ENCODE data around the gene LINGO1.

DNA sequence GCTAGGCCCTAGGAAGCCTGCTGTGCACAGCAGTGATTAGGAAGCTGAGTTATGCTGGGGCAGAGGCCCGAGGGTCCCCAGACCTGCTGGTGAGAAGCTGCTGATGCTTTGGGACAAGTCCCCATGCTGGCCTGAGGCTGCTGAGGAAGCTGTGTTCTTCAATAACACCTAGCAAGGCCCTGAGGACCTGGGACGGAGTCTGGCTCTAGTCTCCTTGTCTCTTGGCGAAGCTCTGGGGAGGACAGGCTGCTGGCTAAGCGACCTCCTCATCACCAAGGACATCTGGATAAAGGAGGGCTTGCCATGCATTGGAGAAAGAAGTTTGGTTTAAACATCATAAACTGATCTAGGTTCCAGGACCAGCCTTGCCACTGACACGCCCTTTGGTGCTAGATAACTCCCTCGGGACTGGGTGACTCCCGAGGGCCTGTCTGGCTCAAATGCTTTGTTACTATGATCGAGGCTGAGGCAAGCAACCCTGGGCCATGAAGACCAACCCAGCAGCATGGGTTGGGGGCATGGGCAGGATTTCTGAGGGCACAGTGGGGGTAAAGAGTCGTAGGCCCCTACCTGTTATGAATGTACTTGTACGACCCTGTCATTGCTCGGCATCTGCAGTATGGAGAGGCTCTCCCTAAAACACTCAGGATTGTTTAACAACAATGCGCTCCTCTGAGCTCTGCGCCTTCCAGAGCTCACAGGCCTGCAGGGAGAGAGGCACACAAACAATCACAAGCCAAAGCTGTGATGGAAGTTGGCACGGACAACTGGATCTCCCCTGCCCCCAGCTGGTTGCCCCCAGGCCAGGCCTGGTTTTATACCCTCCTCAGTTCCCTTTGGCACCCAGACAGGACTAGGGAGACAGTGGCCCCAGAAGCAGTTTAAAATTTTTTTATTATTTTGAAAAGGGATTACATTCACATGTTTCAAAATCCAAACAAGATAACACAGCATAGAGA, 64.4 kb downstream of the LINGO1 start:
- TF ChIP-seq, protein P1, sequence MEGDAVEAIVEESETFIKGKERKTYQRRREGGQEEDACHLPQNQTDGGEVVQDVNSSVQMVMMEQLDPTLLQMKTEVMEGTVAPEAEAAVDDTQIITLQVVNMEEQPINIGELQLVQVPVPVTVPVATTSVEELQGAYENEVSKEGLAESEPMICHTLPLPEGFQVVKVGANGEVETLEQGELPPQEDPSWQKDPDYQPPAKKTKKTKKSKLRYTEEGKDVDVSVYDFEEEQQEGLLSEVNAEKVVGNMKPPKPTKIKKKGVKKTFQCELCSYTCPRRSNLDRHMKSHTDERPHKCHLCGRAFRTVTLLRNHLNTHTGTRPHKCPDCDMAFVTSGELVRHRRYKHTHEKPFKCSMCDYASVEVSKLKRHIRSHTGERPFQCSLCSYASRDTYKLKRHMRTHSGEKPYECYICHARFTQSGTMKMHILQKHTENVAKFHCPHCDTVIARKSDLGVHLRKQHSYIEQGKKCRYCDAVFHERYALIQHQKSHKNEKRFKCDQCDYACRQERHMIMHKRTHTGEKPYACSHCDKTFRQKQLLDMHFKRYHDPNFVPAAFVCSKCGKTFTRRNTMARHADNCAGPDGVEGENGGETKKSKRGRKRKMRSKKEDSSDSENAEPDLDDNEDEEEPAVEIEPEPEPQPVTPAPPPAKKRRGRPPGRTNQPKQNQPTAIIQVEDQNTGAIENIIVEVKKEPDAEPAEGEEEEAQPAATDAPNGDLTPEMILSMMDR (IDR thresholded peaks at IDR 0.05; ENCODE audit: insufficient read depth, low read depth, low read length), result no peak
- TF ChIP-seq EZH2 (IDR thresholded peaks at IDR 0.05; ENCODE audit: insufficient read depth, low read length), result no peak
